ENCODE data around the gene HK3. TPM values are rescaled to one million over a fixed set of nuclear protein-coding genes. Genes with fewer than 3 reads are reported as not detected.

Gene HK3
- total and polyA plus RNA-seq, 2 experiments from 2014 or later, result not detected

DNA sequence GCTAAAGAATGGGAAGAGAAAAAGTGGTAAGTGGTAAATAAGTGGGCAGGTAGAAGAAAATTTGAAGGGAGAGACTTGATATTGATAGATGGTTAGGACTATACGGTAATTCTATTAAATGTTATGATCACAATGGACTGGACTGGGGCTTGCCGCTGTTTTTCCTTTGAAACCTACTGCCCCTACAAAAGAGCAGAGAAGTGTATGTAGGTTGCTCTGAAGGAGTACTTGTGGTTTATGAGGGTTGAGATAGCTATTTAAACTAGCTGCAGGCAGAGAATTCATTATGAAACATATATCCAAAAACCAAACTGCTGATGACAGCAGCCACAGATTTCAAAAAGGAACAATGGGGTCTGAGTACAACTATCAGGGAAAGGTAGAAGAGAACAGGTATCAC, 16.8 kb upstream of the HK3 start:
- Histone ChIP-seq H3K4me2 (no peak overlapping the region), H2AFZ (no peak overlapping the region), H3K4me3 (no peak overlapping the region), H3K4me1 (ENCODE audit: insufficient read depth) (no peaks in the 10 kb centered on the region), H3K27ac (ENCODE audit: low read depth) (no peak overlapping the region), H3K27me3 (ENCODE audit: insufficient read depth) (no peaks in the 10 kb centered on the region), H3K79me2 (replicated peaks; ENCODE audit: insufficient read depth) (0 out of 2 replicates have a peak, but pooled peaks cover 5% of the 10 kb centered on the region), H3F3A (replicated peaks; ENCODE audit: low read depth) (no peaks in the 10 kb centered on the region; the same call in 1 of the 2 replicates), H3K36me3 (ENCODE audit: insufficient read depth) (no peaks in the 10 kb centered on the region; the same call in 1 of the 2 replicates), H3K9me2 (ENCODE audit: insufficient read depth) (no peaks in the 10 kb centered on the region; the same call in 1 of the 2 replicates), H4K20me1 (replicated peaks; ENCODE audit: insufficient read depth) (no peaks in the 10 kb centered on the region; the same call in 1 of the 2 replicates)
- Mint-ChIP-seq H3K36me3 (ENCODE audit: low read depth) (peaks cover 4% of the 10 kb centered on the region; the same call in 1 of the 3 replicates), H3K4me1 (peaks cover 6% of the 10 kb centered on the region), H3K4me3 (no peak overlapping the region), H3K9me3 (no peaks in the 10 kb centered on the region; the same call in 2 of the 3 replicates), H3K27me3 (ENCODE audit: insufficient read depth, low read depth, poor library complexity) (peaks cover under 1% of the 10 kb centered on the region), H3K27ac (no peak overlapping the region; the same call in 1 of the 2 replicates)
- DNase-seq (ENCODE audit: low spot score), result no peak
- ATAC-seq, result no peak
- no peak for TF ChIP-seq CTCF (conservative IDR thresholded peaks at IDR 0.05; ENCODE audit: low read depth in 2 of 2)
- TF ChIP-seq EZH2phosphoT487 (IDR thresholded peaks at IDR 0.05; ENCODE audit: unreplicated experiment), result no peak
- no peak for TF ChIP-seq ZNF114 (CRISPR knock-in tag; IDR thresholded peaks at IDR 0.05)
- no peak for TF ChIP-seq CREB1 (CRISPR knock-in tag; IDR thresholded peaks at IDR 0.05; ENCODE audit: low read depth)
- no peak for TF ChIP-seq ZNF331 (CRISPR knock-in tag; IDR thresholded peaks at IDR 0.05; ENCODE audit: low read depth)
- no peak for TF ChIP-seq STAT1 (IDR thresholded peaks at IDR 0.05; ENCODE audit: unreplicated experiment)
- TF ChIP-seq JUNB (IDR thresholded peaks at IDR 0.05; ENCODE audit: unreplicated experiment), result no peak
- TF ChIP-seq NANOG (IDR thresholded peaks at IDR 0.05; ENCODE audit: borderline replicate concordance), result no peak
- no peak for TF ChIP-seq POLR2AphosphoS5 (IDR thresholded peaks at IDR 0.05; ENCODE audit: low read depth)

DNA sequence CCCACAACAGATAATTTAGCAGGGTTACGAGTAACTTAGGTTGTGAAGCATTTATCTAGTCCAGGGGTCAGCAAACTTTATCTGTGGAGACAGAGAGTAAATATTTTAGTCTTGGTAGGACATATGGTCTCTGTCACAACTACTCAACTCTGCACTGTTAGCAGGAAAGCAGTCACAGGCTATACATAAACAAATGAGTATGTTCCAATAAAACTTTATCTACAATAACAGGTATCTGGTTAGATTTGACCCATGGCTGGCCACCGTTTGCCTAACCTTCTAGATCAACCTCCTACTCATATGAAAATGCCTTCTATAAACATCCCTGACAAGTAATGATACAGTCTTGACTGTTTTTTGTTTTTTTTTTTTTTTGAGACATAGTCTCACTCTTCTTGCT, 13.0 kb upstream of the HK3 start:
- Histone ChIP-seq H3K4me3 (no peak overlapping the region), H3K27me3 (ENCODE audit: insufficient read depth) (no peaks in the 10 kb centered on the region), H3K9me2 (ENCODE audit: insufficient read depth) (no peaks in the 10 kb centered on the region), H3K4me2 (no peak overlapping the region), H3K36me3 (ENCODE audit: insufficient read depth) (peaks cover 9% of the 10 kb centered on the region), H3K27ac (ENCODE audit: low read depth) (no peak overlapping the region), H2AFZ (no peak overlapping the region), H3F3A (replicated peaks; ENCODE audit: low read depth) (no peaks in the 10 kb centered on the region; the same call in 1 of the 2 replicates), H4K20me1 (replicated peaks; ENCODE audit: insufficient read depth) (no peaks in the 10 kb centered on the region; the same call in none of the 2 replicates), H3K79me2 (replicated peaks; ENCODE audit: insufficient read depth) (0 out of 2 replicates have a peak, but pooled peaks cover 3% of the 10 kb centered on the region), H3K4me1 (ENCODE audit: insufficient read depth) (no peaks in the 10 kb centered on the region)
- ATAC-seq, result no peak
- H3K36me3 Mint-ChIP-seq (ENCODE audit: low read depth), result peaks cover 13% of the 10 kb centered on the region
- H3K27me3 Mint-ChIP-seq (ENCODE audit: insufficient read depth, low read depth, poor library complexity), result peaks cover 2% of the 10 kb centered on the region
- no peak for DNase-seq (ENCODE audit: low spot score)
- no peak overlapping the region for H3K4me3 Mint-ChIP-seq
- peaks cover 6% of the 10 kb centered on the region for H3K4me1 Mint-ChIP-seq
- H3K9me3 Mint-ChIP-seq, result no peaks in the 10 kb centered on the region
- H3K27ac Mint-ChIP-seq, result no peak overlapping the region
- TF ChIP-seq ZNF114 (CRISPR knock-in tag; IDR thresholded peaks at IDR 0.05) (no peak), NANOG (IDR thresholded peaks at IDR 0.05; ENCODE audit: borderline replicate concordance) (no peak), CREB1 (CRISPR knock-in tag; IDR thresholded peaks at IDR 0.05; ENCODE audit: low read depth) (no peak), ZNF331 (CRISPR knock-in tag; IDR thresholded peaks at IDR 0.05; ENCODE audit: low read depth) (no peak), STAT1 (IDR thresholded peaks at IDR 0.05; ENCODE audit: unreplicated experiment) (no peak), CTCF (conservative IDR thresholded peaks at IDR 0.05; ENCODE audit: low read depth in 2 of 2) (no peak)
- TF ChIP-seq, protein P1, sequence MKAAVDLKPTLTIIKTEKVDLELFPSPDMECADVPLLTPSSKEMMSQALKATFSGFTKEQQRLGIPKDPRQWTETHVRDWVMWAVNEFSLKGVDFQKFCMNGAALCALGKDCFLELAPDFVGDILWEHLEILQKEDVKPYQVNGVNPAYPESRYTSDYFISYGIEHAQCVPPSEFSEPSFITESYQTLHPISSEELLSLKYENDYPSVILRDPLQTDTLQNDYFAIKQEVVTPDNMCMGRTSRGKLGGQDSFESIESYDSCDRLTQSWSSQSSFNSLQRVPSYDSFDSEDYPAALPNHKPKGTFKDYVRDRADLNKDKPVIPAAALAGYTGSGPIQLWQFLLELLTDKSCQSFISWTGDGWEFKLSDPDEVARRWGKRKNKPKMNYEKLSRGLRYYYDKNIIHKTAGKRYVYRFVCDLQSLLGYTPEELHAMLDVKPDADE (IDR thresholded peaks at IDR 0.05), result no peak
